H1 (cell line): ENCODE results near the gene KANSL3. TPM values are rescaled to one million over a fixed set of nuclear protein-coding genes. Genes with fewer than 3 reads are reported as not detected.

Source experiments
- ASH2L ChIP-seq: fragments of 200-600, 300-600 bp; sonication (generic); IDR thresholded peaks from one replicate; pipeline ENCODE4 v1.7.1; 2017; ENCODE audit warnings: low read length
- BACH1 ChIP-seq: IDR thresholded peaks from 2 replicates; pipeline ENCODE4 v1.6.1; 2012; ENCODE audit warnings: low read length, improper control_type of control experiment
- BCL11A ChIP-seq, 2 experiments: IDR thresholded peaks; one replicate each; pipeline ENCODE4 v1.6.1; 2011; ENCODE audit warnings: low read depth in 2 of 2, low read length in 2 of 2, mild to moderate bottlenecking in 2 of 2
- BRCA1 ChIP-seq: IDR thresholded peaks from 2 replicates; pipeline ENCODE4 v1.6.1; 2012; ENCODE audit warnings: low read depth, low read length, improper control_type of control experiment
- CBX8 ChIP-seq: fragments of 300-800, 300-1000 bp; sonication (generic); IDR thresholded peaks from 2 replicates; pipeline ENCODE4 v1.7.1; 2016; ENCODE audit warnings: low read depth, low read length, borderline replicate concordance
- CREB1 ChIP-seq: IDR thresholded peaks from 2 replicates; pipeline ENCODE4 v1.6.1; 2012; ENCODE audit warnings: inconsistent platforms
- FOSL1 ChIP-seq: IDR thresholded peaks from 2 replicates; pipeline ENCODE4 v1.6.1; 2011; ENCODE audit warnings: mild to moderate bottlenecking, low read depth, low read length, moderate library complexity; ENCODE audit not compliant: insufficient read depth
- GTF2F1 ChIP-seq: IDR thresholded peaks from 2 replicates; pipeline ENCODE4 v1.6.1; 2012; ENCODE audit warnings: low read depth, low read length, improper control_type of control experiment, borderline replicate concordance
- JUND ChIP-seq: IDR thresholded peaks from 2 replicates; pipeline ENCODE4 v1.6.1; 2011; ENCODE audit warnings: mild to moderate bottlenecking, improper control_type of control experiment, low read length
- KDM4A ChIP-seq: IDR thresholded peaks from one replicate; pipeline ENCODE4 v1.7.1; 2012; ENCODE audit warnings: low read depth, mild to moderate bottlenecking, moderate library complexity, low read length, inconsistent platforms; ENCODE audit not compliant: severe bottlenecking
- MAX ChIP-seq: IDR thresholded peaks from 2 replicates; pipeline ENCODE4 v1.6.1; 2012; ENCODE audit warnings: inconsistent platforms
- NANOG ChIP-seq: IDR thresholded peaks from 2 replicates; pipeline ENCODE4 v1.6.1; 2011; ENCODE audit warnings: low read length, low read depth, mild to moderate bottlenecking, inconsistent platforms; ENCODE audit not compliant: insufficient read depth, poor library complexity, severe bottlenecking
- RBBP5 ChIP-seq: IDR thresholded peaks from 2 replicates; pipeline ENCODE4 v1.7.1; 2012; ENCODE audit warnings: low read depth, mild to moderate bottlenecking, inconsistent platforms, low read length, moderate library complexity, borderline replicate concordance
- RFX5 ChIP-seq: IDR thresholded peaks from 2 replicates; pipeline ENCODE4 v1.6.1; 2011; ENCODE audit warnings: low read depth, low read length, improper control_type of control experiment, borderline replicate concordance
- RXRA ChIP-seq: IDR thresholded peaks from 2 replicates; pipeline ENCODE4 v1.6.1; 2011; ENCODE audit warnings: low read depth, mild to moderate bottlenecking, low read length, moderate library complexity; ENCODE audit not compliant: insufficient read depth
- SAP30 ChIP-seq: fragments of 300-600 bp; sonication (generic); IDR thresholded peaks from 2 replicates; pipeline ENCODE4 v1.7.1; 2012; ENCODE audit warnings: low read length, moderate library complexity, mild to moderate bottlenecking, inconsistent platforms; ENCODE audit not compliant: insufficient read depth, insufficient replicate concordance
- SIRT6 ChIP-seq: IDR thresholded peaks from one replicate; pipeline ENCODE4 v1.7.1; 2012; ENCODE audit warnings: low read length, inconsistent platforms
- SP4 ChIP-seq: IDR thresholded peaks from 2 replicates; pipeline ENCODE4 v1.6.1; 2012; ENCODE audit warnings: low read length, inconsistent platforms
- SUZ12 ChIP-seq: fragments of 200-600 bp; sonication (generic); IDR thresholded peaks from 2 replicates; pipeline ENCODE4 v1.6.1; 2012; ENCODE audit warnings: mild to moderate bottlenecking, inconsistent platforms, low read length, moderate library complexity, mixed read lengths
- TBP ChIP-seq: IDR thresholded peaks from 2 replicates; pipeline ENCODE4 v1.6.1; 2011; ENCODE audit warnings: low read depth, low read length, improper control_type of control experiment
- polyA plus RNA-seq, 7 experiments: library from polyadenylated mRNA; depleted of rRNA in 3 of 7; stranded (reverse) in 5 of 7; unstranded in 2 of 7; fragments of >200 nt in 5 of 7; fragments of 200-250 nt in 2 of 7; gene quantifications; 1 replicate in 5 of 7; 2 replicates in 1 of 7; 4 replicates in 1 of 7; pipeline versions ENCODE4 v1.2.1 to v1.2.3, GENCODE V29; 2011 to 2013; ENCODE audit warnings: missing spikeins in 2 of 7, mixed read lengths in 2 of 7
- total RNA-seq: library from RNA; stranded (reverse); fragmentation: NEBNext Ultra II Directional; extraction: Animal tissue kit (Norgen Biotek cat#: 25700); gene quantifications from 2 replicates; pipeline ENCODE4 v1.2.1, GENCODE V29; 2021
- TF ChIP-seq, protein P1 (sequence below), 3 experiments: IDR thresholded peaks; 1 replicate in 2 of 3; 2 replicates in 1 of 3; pipeline versions ENCODE4 v1.5.1 to v1.6.1; 2011; ENCODE audit warnings: low read length in 3 of 3, mild to moderate bottlenecking in 3 of 3, inconsistent platforms in 2 of 3, low read depth in 1 of 3, moderate library complexity in 1 of 3; ENCODE audit not compliant: insufficient read depth in 1 of 3; ENCODE audit errors: control extremely low read depth in 1 of 3

The KANSL3 gene
- total and polyA plus RNA-seq, 2 of the 8 experiments (the other 6 are each of a cell fraction or from before 2014, with no cell fraction given) = 19.8 to 31.4 TPM

DNA sequence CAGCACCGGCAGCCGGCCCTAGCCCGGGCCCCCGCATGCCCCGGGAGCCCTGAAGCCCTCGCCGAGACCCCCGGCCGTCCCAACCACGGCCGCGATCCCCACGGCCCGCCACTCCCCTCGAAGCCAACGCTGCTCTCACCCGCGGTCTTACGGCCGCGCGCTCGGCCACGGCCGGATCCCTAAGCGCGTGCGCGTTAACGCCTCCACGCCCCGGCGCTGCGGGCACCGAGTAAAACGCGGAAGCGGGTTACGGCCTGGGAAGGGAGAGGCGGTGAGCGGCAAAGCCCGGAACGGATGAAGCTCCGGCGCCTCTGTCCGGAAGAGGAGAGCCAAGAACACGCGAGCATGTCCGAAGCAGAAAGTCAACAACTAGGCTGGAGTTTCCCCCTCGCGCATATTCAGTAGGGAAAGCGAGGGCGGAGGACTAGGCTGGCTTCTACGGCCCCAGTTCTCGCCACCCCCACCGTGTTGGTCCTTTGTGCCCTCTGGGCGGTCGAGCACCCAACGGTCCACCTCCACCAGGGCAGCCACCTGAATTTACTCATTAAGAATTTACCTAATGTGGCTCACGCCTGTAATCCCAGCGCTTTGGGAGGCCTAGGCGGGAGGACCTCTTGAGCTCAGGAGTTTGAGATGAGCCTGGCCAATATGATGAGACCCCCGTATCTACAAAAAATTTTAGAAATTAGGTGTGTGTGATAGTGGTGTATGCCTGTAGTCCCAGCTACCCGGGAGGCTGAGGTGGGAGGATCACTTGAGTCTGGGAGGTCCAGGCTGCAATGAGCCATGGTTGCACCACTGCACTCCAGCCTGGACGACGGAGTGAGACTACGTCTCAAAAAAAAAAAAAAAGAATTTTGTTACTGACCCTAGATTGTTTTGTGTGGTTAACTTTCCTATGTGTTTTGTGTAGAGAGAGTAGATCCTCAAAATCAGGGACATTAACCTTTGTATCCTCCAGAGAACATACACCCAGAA is at the start of gene KANSL3 (continued):
- no peak for TF ChIP-seq FOSL1
- TF ChIP-seq MAX = peak; percentile 88
- peak; percentile 62; the same call in 1 of the 2 replicates for TF ChIP-seq BACH1
- TF ChIP-seq CBX8 = no peak
- no peak for TF ChIP-seq SAP30
- TF ChIP-seq SP4 = peak; percentile 71; the same call in 1 of the 2 replicates
- 0 out of 2 replicates have a peak, but pooled peaks have one; percentile 69 for TF ChIP-seq RXRA
- peak; percentile 74 for TF ChIP-seq KDM4A
- TF ChIP-seq JUND = peak; percentile 62
- TF ChIP-seq RBBP5 = peak; percentile 88; the same call in 1 of the 2 replicates
- TF ChIP-seq ASH2L = peak; percentile 84
- TF ChIP-seq, protein P1, sequence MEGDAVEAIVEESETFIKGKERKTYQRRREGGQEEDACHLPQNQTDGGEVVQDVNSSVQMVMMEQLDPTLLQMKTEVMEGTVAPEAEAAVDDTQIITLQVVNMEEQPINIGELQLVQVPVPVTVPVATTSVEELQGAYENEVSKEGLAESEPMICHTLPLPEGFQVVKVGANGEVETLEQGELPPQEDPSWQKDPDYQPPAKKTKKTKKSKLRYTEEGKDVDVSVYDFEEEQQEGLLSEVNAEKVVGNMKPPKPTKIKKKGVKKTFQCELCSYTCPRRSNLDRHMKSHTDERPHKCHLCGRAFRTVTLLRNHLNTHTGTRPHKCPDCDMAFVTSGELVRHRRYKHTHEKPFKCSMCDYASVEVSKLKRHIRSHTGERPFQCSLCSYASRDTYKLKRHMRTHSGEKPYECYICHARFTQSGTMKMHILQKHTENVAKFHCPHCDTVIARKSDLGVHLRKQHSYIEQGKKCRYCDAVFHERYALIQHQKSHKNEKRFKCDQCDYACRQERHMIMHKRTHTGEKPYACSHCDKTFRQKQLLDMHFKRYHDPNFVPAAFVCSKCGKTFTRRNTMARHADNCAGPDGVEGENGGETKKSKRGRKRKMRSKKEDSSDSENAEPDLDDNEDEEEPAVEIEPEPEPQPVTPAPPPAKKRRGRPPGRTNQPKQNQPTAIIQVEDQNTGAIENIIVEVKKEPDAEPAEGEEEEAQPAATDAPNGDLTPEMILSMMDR (IDR thresholded peaks at IDR 0.05; ENCODE audit: control extremely low read depth in 1 of 3, insufficient read depth in 1 of 3, low read depth in 1 of 3, low read length in 3 of 3) = peak in 1 of 3 experiments; percentile 0; a peak in 1 of 4 replicates
- peak; percentile 80 for TF ChIP-seq TBP
- no peak for TF ChIP-seq BCL11A (IDR thresholded peaks at IDR 0.05; ENCODE audit: low read depth in 2 of 2, low read length in 2 of 2)
- TF ChIP-seq NANOG = no peak
- TF ChIP-seq SUZ12 = no peak
- no peak for TF ChIP-seq SIRT6
- TF ChIP-seq GTF2F1 = no peak; the same call in 1 of the 2 replicates
- TF ChIP-seq RFX5 = peak; percentile 77
- TF ChIP-seq BRCA1 = no peak
- TF ChIP-seq CREB1 = peak; percentile 79
